PC-3 (cell line): ENCODE results near the gene PSMG3. TPM values are rescaled to one million over a fixed set of nuclear protein-coding genes. Genes with fewer than 3 reads are reported as not detected.

Experiments used
- ATAC-seq: fragments of 200-7000 bp; cut with Tn5 transposase; 2 replicates; pipeline ENCODE4 v1.9.1; 2020; ENCODE audit warnings: mild to moderate bottlenecking, moderate library complexity
- Bru-seq: library from RNA; stranded (reverse); fragments of 400-500 nt; gene quantifications from one replicate; lab custom pipeline; 2021; lab: Mats Ljungman, UMichigan
- BruChase-seq, 2 experiments: library from RNA; stranded (reverse); fragments of 400-500 nt; gene quantifications; one replicate each; lab custom pipeline; 2021; lab: Mats Ljungman, UMichigan
- BruUV-seq: library from RNA; stranded (reverse); fragments of 400-500 nt; replicated peaks from 2 replicates; lab custom pipeline; 2021; lab: Mats Ljungman, UMichigan
- CTCF ChIA-PET: fragments of 300-600 bp; sonication (Branson Sonifier 250); formaldehyde crosslinking; loops from one replicate; lab custom pipeline; 2022; ENCODE audit warnings: antibody characterized with exemption; lab: Charles Lee
- POLR2A ChIA-PET: fragments of 300-600 bp; sonication (Branson Sonifier 250); formaldehyde crosslinking; loops from one replicate; lab custom pipeline; 2022; ENCODE audit warnings: antibody characterized with exemption; ENCODE audit not compliant: unreplicated experiment; lab: Charles Lee
- DNase-seq: peaks from one replicate; pipeline ENCODE4 v3.0.0-alpha.2; 2015
- H2AFZ ChIP-seq: fragments of 300-600 bp; sonication (generic); 2 replicates; pipeline ENCODE4 v1.6.0; 2016; ENCODE audit warnings: antibody characterized with exemption, low read length
- H3F3A ChIP-seq: fragments of 300-600 bp; sonication (generic); one replicate; pipeline ENCODE4 v1.6.0; 2017; ENCODE audit warnings: antibody characterized with exemption, low read length, control low read depth, mild to moderate bottlenecking; ENCODE audit not compliant: unreplicated experiment
- H3K27ac ChIP-seq: fragments of 300-600 bp; sonication (generic); 2 replicates; pipeline ENCODE4 v1.5.1; 2016; ENCODE audit warnings: mild to moderate bottlenecking, low read length
- H3K27me3 ChIP-seq: fragments of 300-600 bp; sonication (generic); 2 replicates; pipeline ENCODE4 v1.6.1; 2016; ENCODE audit warnings: low read length, mixed read lengths
- H3K36me3 ChIP-seq: fragments of 300-600 bp; sonication (generic); 2 replicates; pipeline ENCODE4 v1.6.1; 2016; ENCODE audit warnings: low read depth, mixed run types, low read length, mixed read lengths
- H3K4me1 ChIP-seq: fragments of 300-600 bp; sonication (generic); 2 replicates; pipeline ENCODE4 v1.5.1; 2016; ENCODE audit warnings: low read length; ENCODE audit not compliant: insufficient read depth
- H3K4me2 ChIP-seq: fragments of 300-600 bp; sonication (generic); 2 replicates; pipeline ENCODE4 v1.6.0; 2016; ENCODE audit warnings: low read length
- H3K4me3 ChIP-seq: fragments of 300-600 bp; sonication (generic); 2 replicates; pipeline ENCODE4 v1.5.1; 2016; ENCODE audit warnings: mild to moderate bottlenecking, low read length, mixed read lengths
- H3K79me2 ChIP-seq: fragments of 300-600 bp; sonication (generic); 2 replicates; pipeline ENCODE4 v1.6.1; 2017; ENCODE audit warnings: low read length, mixed read lengths
- H3K9ac ChIP-seq: fragments of 300-600 bp; sonication (generic); 2 replicates; pipeline ENCODE4 v1.6.0; 2016; ENCODE audit warnings: mild to moderate bottlenecking, low read length
- H3K9me2 ChIP-seq: fragments of 300-600 bp; sonication (generic); replicated peaks from 2 replicates; pipeline ENCODE4 v1.6.1; 2016; ENCODE audit warnings: mixed run types, low read length, mixed read lengths
- H3K9me3 ChIP-seq: fragments of 300-600 bp; sonication (generic); 2 replicates; pipeline ENCODE4 v1.6.1; 2016; ENCODE audit warnings: low read length, mixed read lengths
- H4K20me1 ChIP-seq: fragments of 300-600 bp; sonication (generic); 2 replicates; pipeline ENCODE4 v1.6.1; 2016; ENCODE audit warnings: low read length, mixed read lengths
- CTCF ChIP-seq: fragments of 300-600 bp; sonication (generic); conservative IDR thresholded peaks from 2 replicates; pipeline ENCODE4 v1.5.1; 2017; ENCODE audit warnings: antibody characterized with exemption, low read depth, mild to moderate bottlenecking, low read length
- EZH2 ChIP-seq: fragments of 300-600 bp; sonication (generic); IDR thresholded peaks from one replicate; pipeline ENCODE4 v1.6.1; 2017; ENCODE audit warnings: antibody characterized with exemption, mild to moderate bottlenecking, low read length; ENCODE audit not compliant: unreplicated experiment
- EZH2phosphoT487 ChIP-seq: fragments of 300-600 bp; sonication (generic); IDR thresholded peaks from 2 replicates; pipeline ENCODE4 v1.6.1; 2018; ENCODE audit warnings: mild to moderate bottlenecking, antibody characterized with exemption, low read length, borderline replicate concordance
- intact Hi-C: fragments of 100-400 bp; cut with micrococcal nuclease; formaldehyde crosslinking; loops from 2 replicates; pipeline ENCODE4 v1.9.0; 2023
- long read RNA-seq: library from polyadenylated mRNA; unstranded; transcript quantifications from one replicate; pipeline ENCODE4 v2.0.0, GENCODE V29; 2021; ENCODE audit not compliant: unreplicated experiment
- total RNA-seq: library from RNA; depleted of rRNA; stranded (reverse); fragments of >200 nt; gene quantifications from 2 replicates; pipeline ENCODE4 v1.2.3, GENCODE V29; 2014; rRNA removed

The PSMG3 gene, protein sequence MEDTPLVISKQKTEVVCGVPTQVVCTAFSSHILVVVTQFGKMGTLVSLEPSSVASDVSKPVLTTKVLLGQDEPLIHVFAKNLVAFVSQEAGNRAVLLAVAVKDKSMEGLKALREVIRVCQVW
- total RNA-seq (133 and 171 TPM in 2 replicates), Bru-seq, nascent RNA (percentile 88 among the genes with signal in this experiment), BruChase-seq, experiment 1, labeled RNA remaining after a 6-hour chase (percentile 95 among the genes with signal in this experiment), BruChase-seq, experiment 2, labeled RNA remaining after a 2-hour chase (percentile 90 among the genes with signal in this experiment)
- long read RNA-seq, transcript PSMG3-201 (3 exons, 1,007 nt) = minor isoform, 7 of 172 reads
- long read RNA-seq, transcript PSMG3-202 (2 exons, 1,391 nt) = major isoform, 44 of 172 reads
- long read RNA-seq, transcript PSMG3-203 (3 exons, 774 nt) = minor isoform, 18 of 172 reads
- long read RNA-seq, partial matches to known transcripts = 0 of 172 reads
- long read RNA-seq, other reads (novel, unspliced or antisense) = 103 of 172 reads

DNA sequence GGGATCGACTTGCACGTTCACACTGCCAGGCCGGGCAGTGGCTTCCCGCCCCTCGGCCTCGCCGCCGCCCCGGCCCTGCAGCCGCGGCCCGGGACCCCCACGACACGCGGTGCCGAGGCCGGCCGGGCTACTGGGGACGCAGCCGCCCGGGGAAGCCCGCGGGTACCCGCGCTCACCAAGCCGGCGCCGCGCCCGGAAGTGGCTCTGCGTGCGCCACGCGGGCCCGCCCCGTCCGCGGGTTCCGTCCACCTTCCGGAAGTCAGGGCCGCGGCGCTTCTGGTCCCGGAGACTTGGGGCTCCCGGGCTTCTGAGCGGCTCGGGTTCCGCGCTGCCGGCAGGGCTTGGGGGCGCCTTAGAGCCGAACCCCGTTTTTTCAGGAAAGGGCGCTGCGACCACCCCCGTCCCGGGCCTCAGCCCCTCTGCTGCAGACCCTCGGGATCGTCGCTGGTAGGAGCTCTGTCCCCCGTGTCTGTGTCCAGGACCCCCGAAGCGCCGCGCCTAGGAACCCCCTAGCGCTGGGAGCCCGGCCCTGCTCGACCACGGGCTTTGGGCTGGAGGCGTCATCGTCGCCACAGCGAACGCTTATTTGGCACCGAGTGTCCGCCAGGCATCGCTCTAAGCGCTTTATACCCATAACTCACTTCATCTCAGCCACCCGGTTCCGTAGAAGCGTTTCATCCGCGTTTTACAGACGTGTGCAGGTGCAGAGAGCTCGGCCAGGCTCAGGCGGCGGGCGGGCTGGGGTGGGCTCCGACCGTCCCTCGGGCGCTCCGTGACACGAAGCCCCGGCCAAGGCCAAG, at the start of gene PSMG3:
Gene PSMG3 (minus strand): TSS at position 200 of the 800 bp plus-strand sequence. CDS start 693 bp downstream, outside the sequence.
- TF ChIP-seq CTCF = peak; percentile 31; the same call in 1 of the 2 replicates
- no peak for TF ChIP-seq EZH2phosphoT487
- Histone ChIP-seq H3K4me1 (peaks cover 42% of the 10 kb centered on the region), H3F3A (peaks cover 5% of the 10 kb centered on the region), H2AFZ (peak within 1 kb of the TSS; percentile 71), H3K27me3 (no peaks in the 10 kb centered on the region), H3K9me3 (no peaks in the 10 kb centered on the region), H3K4me2 (peak within 1 kb of the TSS; percentile 90), H3K4me3 (peak within 1 kb of the TSS; percentile 75), H3K27ac (peak within 1 kb of the TSS; percentile 99), H3K36me3 (peaks cover 4% of the 10 kb centered on the region; the same call in 1 of the 2 replicates), H4K20me1 (no peaks in the 10 kb centered on the region), H3K9ac (peak within 1 kb of the TSS; percentile 100), H3K9me2 (no peaks in the 10 kb centered on the region), H3K79me2 (peaks cover 31% of the 10 kb centered on the region)
- intact Hi-C loops = loop anchor here (10.0 kb wide), 1 partner anchor 785 kb away; the partner anchor contains the start of gene EIF3B
- POLR2A ChIA-PET = interaction anchor here (0.5 to 0.6 kb wide), 2 partner anchors 369 to 786 kb away, joined by 3 to 9 read pairs; no protein-coding TSS in a partner anchor
- BruUV-seq = TSS peak; percentile 38
- CTCF ChIA-PET = no interaction called here
- ATAC-seq (peak; percentile 61), DNase-seq (peak; percentile 88)

DNA sequence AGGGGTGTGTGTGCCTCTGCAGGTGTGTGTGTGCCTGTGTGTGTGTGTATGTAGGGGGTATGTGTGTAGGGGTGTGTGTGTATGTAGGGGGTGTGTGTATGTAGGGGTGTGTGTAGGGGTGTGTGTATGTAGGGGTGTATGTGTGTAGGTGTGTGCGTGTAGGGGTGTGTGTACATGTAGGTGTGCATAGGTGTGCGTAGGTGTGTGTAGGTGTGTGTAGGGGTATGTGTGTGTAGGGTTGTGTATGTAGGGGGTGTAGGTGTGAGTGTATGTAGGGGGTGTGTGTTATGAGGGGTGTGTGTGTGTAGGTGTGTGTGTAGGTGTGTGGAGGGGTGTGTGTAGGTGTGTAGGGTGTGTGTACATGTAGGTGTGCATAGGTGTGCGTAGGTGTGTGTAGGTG, 48.6 kb upstream of the PSMG3 start:
- Histone ChIP-seq H3K4me3 (no peak overlapping the region), H3K4me1 (no peaks in the 10 kb centered on the region), H3K79me2 (no peaks in the 10 kb centered on the region), H3K27ac (no peak overlapping the region), H2AFZ (no peak overlapping the region), H3K9me3 (no peaks in the 10 kb centered on the region), H3K4me2 (no peak overlapping the region), H4K20me1 (no peaks in the 10 kb centered on the region), H3K9me2 (no peaks in the 10 kb centered on the region), H3K36me3 (no peaks in the 10 kb centered on the region), H3F3A (no peaks in the 10 kb centered on the region), H3K9ac (no peak overlapping the region), H3K27me3 (peaks cover 12% of the 10 kb centered on the region)
- intact Hi-C loops = no loop called here
- ATAC-seq = no peak
- ChIA-PET CTCF (no interaction called here), POLR2A (no interaction called here)
- TF ChIP-seq EZH2 = no peak
- TF ChIP-seq EZH2phosphoT487 = no peak
- TF ChIP-seq CTCF = no peak
- BruUV-seq = no TSS peak
- no peak for DNase-seq
